ENCODE measurements around the gene ETS1.

- no peak for TF ChIP-seq EZH2 (IDR thresholded peaks at IDR 0.05; ENCODE audit: borderline replicate concordance, low read length)
- no peak for TF ChIP-seq CTCF (conservative IDR thresholded peaks at IDR 0.05 in 1 of 2, IDR thresholded peaks at IDR 0.05 in 1 of 2; ENCODE audit: extremely low read depth in 1 of 2, insufficient read depth in 1 of 2, low read depth in 1 of 2, low read length in 2 of 2)
Observed at GRCh38 chr11:128551058-128551457, 36.3 kb downstream of the ETS1 start.

Data from mammary epithelial cell (primary cell).